ENCODE measurements around the gene RSU1.

The RSU1 gene

DNA sequence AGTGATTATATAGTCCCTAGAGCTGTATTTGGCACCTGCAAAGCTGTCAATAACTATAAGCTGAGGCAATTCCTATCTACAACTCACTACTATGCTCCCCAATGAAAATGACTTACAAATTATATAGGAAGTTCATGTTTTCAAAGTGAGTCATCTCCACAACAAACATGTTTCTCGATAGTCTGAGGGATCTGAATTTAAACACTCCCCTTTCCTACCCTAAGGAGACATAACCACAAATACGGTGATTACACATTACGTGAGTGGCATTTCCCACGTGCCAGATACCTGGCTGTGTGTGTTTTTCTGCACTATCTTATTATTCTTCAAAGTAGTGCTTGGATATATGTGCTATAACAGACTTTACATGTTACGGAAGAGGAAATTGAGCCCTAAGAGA, 173.1 kb downstream of the RSU1 start:
- Histone ChIP-seq H3K4me3 (ENCODE audit: low read depth in 1 of 5, low read length in 5 of 5) (no peak overlapping the region), H3K27ac (ENCODE audit: low read depth, low read length) (no peak overlapping the region), H3K4me1 (ENCODE audit: control insufficient read depth in 5 of 5, insufficient read depth in 5 of 5, low read length in 5 of 5) (no peaks in the 10 kb centered on the region), H3K27me3 (ENCODE audit: control insufficient read depth in 5 of 5, insufficient read depth in 4 of 5, low read length in 5 of 5) (no peaks in the 10 kb centered on the region), H3K36me3 (ENCODE audit: control insufficient read depth in 5 of 5, insufficient read depth in 5 of 5, low read length in 5 of 5) (no peaks in the 10 kb centered on the region), H3K9me3 (ENCODE audit: control insufficient read depth in 5 of 5, low read length in 5 of 5) (no peaks in the 10 kb centered on the region), H3K9ac (ENCODE audit: low read length in 5 of 5) (no peak overlapping the region)

DNA sequence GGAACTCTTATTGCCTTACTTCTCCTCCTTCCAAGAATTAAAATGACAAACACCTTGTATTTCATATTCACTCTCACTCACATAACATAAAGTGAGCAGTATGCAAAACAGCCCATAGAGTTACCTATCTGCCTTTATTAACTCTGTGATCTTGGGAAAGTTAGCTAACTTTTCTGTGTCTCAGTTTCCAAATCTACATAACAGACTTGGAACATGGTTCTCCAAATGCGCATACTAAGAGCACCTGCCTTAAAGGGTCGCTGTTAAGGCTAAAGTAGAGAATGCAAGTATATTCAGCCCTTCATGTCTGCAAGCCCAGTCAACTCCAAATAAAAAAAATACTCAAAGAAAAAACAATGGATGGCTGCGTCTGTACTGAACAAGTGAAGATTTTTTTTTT, 173.7 kb downstream of the RSU1 start:
- Histone ChIP-seq H3K4me1 (ENCODE audit: control insufficient read depth in 5 of 5, insufficient read depth in 5 of 5, low read length in 5 of 5) (no peaks in the 10 kb centered on the region), H3K9ac (ENCODE audit: low read length in 5 of 5) (no peak overlapping the region), H3K9me3 (ENCODE audit: control insufficient read depth in 5 of 5, low read length in 5 of 5) (no peaks in the 10 kb centered on the region), H3K4me3 (ENCODE audit: low read depth in 1 of 5, low read length in 5 of 5) (no peak overlapping the region), H3K27me3 (ENCODE audit: control insufficient read depth in 5 of 5, insufficient read depth in 4 of 5, low read length in 5 of 5) (no peaks in the 10 kb centered on the region), H3K36me3 (ENCODE audit: control insufficient read depth in 5 of 5, insufficient read depth in 5 of 5, low read length in 5 of 5) (no peaks in the 10 kb centered on the region), H3K27ac (ENCODE audit: low read depth, low read length) (no peak overlapping the region)

DNA sequence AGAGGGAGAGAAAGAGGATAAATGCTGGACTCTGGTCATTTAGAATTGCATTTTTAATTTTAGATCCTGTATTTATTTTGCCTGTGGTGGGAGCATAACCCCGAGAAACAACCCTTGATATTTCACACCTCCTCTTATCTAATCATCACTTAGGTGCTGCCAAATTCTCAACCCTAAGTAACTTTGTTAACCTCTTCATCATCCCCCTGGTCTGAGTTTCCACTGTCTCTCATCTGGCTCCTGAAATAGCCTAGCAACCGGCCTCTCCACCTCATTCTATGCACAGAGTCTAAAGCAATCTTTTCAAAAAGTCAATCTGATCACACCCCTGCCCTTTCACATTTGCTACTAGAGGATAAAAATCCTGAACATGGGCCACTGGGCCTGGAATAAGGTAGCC, 177.1 kb downstream of the RSU1 start:
- Histone ChIP-seq H3K4me1 (ENCODE audit: control insufficient read depth in 5 of 5, insufficient read depth in 5 of 5, low read length in 5 of 5) (no peaks in the 10 kb centered on the region), H3K9me3 (ENCODE audit: control insufficient read depth in 5 of 5, low read length in 5 of 5) (no peaks in the 10 kb centered on the region), H3K9ac (ENCODE audit: low read length in 5 of 5) (no peak overlapping the region), H3K36me3 (ENCODE audit: control insufficient read depth in 5 of 5, insufficient read depth in 5 of 5, low read length in 5 of 5) (no peaks in the 10 kb centered on the region), H3K27ac (ENCODE audit: low read depth, low read length) (no peak overlapping the region), H3K4me3 (ENCODE audit: low read depth in 1 of 5, low read length in 5 of 5) (no peak overlapping the region), H3K27me3 (ENCODE audit: control insufficient read depth in 5 of 5, insufficient read depth in 4 of 5, low read length in 5 of 5) (no peaks in the 10 kb centered on the region)

DNA sequence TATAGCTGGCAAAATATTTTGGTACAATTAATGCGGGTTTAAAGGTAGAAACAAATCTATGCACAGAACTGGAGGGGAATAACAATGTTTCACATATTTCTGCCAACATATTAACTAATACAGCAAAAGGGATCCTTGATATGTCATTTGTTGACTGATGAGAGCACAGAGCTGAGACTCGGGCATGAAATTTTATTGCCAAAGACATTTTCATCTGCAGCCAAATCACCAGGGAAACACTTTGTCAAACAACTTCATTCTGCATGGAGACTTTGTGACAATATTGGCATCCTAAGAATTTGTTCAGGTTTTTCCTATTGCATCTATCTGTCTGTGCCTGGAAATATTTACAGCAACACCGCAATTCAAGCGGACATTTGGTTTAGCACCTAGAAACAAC, 177.8 kb downstream of the RSU1 start:
- H3K9me3 ChIP-seq (ENCODE audit: control insufficient read depth in 5 of 5, low read length in 5 of 5), result no peaks in the 10 kb centered on the region
- H3K36me3 ChIP-seq (ENCODE audit: control insufficient read depth in 5 of 5, insufficient read depth in 5 of 5, low read length in 5 of 5), result no peaks in the 10 kb centered on the region
- H3K27ac ChIP-seq (ENCODE audit: low read depth, low read length), result no peak overlapping the region
- H3K4me3 ChIP-seq (ENCODE audit: low read depth in 1 of 5, low read length in 5 of 5), result no peak overlapping the region
- no peaks in the 10 kb centered on the region for H3K4me1 ChIP-seq (ENCODE audit: control insufficient read depth in 5 of 5, insufficient read depth in 5 of 5, low read length in 5 of 5)
- H3K9ac ChIP-seq (ENCODE audit: low read length in 5 of 5), result no peak overlapping the region
- H3K27me3 ChIP-seq (ENCODE audit: control insufficient read depth in 5 of 5, insufficient read depth in 4 of 5, low read length in 5 of 5), result no peaks in the 10 kb centered on the region

DNA sequence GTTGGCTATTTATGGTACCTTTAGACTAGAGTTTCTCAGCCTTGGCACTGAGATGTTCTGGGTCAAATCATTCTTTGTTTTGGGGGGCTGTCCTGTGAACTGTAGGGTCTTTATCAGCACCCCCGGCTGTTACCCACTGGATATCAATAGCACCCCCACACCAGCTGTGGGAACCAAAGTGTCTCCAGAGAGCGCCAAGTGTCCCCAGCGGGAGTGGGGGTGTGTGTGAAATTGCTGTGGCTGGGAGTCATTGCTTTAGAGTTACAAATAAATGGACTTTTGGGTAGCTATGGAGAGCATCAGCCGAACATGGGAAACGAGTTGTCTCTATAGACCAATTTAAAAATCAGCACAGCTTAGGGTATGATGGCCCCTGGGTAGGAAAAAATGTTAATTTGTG, 184.2 kb downstream of the RSU1 start:
- Histone ChIP-seq H3K9ac (ENCODE audit: low read length in 5 of 5) (no peak overlapping the region), H3K9me3 (ENCODE audit: control insufficient read depth in 5 of 5, low read length in 5 of 5) (no peaks in the 10 kb centered on the region), H3K4me3 (ENCODE audit: low read depth in 1 of 5, low read length in 5 of 5) (no peak overlapping the region), H3K27ac (ENCODE audit: low read depth, low read length) (no peak overlapping the region), H3K27me3 (ENCODE audit: control insufficient read depth in 5 of 5, insufficient read depth in 4 of 5, low read length in 5 of 5) (no peaks in the 10 kb centered on the region), H3K36me3 (ENCODE audit: control insufficient read depth in 5 of 5, insufficient read depth in 5 of 5, low read length in 5 of 5) (peaks cover 0 to 6% (median 3%) of the 10 kb centered on the region in 5 donors), H3K4me1 (ENCODE audit: control insufficient read depth in 5 of 5, insufficient read depth in 5 of 5, low read length in 5 of 5) (no peaks in the 10 kb centered on the region)

DNA sequence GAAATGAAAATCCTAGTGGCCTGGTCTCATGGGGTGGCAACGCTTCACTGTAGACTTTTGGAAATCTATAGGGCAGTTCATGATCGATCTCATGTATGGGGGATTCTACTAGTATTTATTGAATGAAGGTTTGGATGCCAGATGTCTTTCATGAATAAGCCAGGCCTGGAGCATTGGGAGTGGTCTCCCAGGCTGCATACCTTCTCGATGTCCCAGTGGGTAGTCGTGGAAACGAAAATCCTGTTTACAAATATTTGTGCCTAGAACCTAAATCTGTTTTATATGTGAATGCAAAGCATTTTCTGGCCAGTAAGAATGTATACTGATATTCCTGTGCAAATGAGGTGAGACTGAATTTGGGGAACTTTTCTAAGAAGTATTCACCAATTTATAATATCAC, 190.5 kb downstream of the RSU1 start:
- no peak overlapping the region for H3K9ac ChIP-seq (ENCODE audit: low read length in 5 of 5)
- H3K9me3 ChIP-seq (ENCODE audit: control insufficient read depth in 5 of 5, low read length in 5 of 5), result no peaks in the 10 kb centered on the region
- no peaks in the 10 kb centered on the region for H3K36me3 ChIP-seq (ENCODE audit: control insufficient read depth in 5 of 5, insufficient read depth in 5 of 5, low read length in 5 of 5)
- H3K4me3 ChIP-seq (ENCODE audit: low read depth in 1 of 5, low read length in 5 of 5), result no peak overlapping the region
- no peak overlapping the region for H3K27ac ChIP-seq (ENCODE audit: low read depth, low read length)
- no peaks in the 10 kb centered on the region for H3K4me1 ChIP-seq (ENCODE audit: control insufficient read depth in 5 of 5, insufficient read depth in 5 of 5, low read length in 5 of 5)
- H3K27me3 ChIP-seq (ENCODE audit: control insufficient read depth in 5 of 5, insufficient read depth in 4 of 5, low read length in 5 of 5), result no peaks in the 10 kb centered on the region

DNA sequence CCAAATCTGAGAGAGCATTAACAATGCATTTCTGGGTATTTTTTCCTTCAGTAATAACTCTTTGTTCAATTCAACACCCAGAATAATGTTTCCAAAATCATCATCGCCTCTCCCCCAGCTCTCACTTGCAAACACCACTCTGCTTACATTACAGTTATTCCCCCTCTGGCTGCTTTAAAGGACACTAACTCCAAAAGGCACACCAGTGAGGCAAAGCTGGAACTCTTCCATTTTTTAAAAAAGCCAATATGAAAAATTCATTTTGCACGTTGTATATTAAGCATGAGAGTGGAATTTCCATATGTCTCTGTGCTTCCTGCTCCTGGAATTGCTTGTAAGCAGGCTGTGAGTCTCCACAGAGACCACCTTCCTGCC, 204.3 kb downstream of the RSU1 start:
- Histone ChIP-seq H3K4me1 (ENCODE audit: control insufficient read depth in 5 of 5, insufficient read depth in 5 of 5, low read length in 5 of 5) (peaks cover 0 to 3% (median 0%) of the 10 kb centered on the region in 5 donors), H3K36me3 (ENCODE audit: control insufficient read depth in 5 of 5, insufficient read depth in 5 of 5, low read length in 5 of 5) (peaks cover 0 to under 1% (median 0%) of the 10 kb centered on the region in 5 donors), H3K9me3 (ENCODE audit: control insufficient read depth in 5 of 5, low read length in 5 of 5) (peaks cover 0 to 11% (median 7%) of the 10 kb centered on the region in 5 donors), H3K27me3 (ENCODE audit: control insufficient read depth in 5 of 5, insufficient read depth in 4 of 5, low read length in 5 of 5) (no peaks in the 10 kb centered on the region), H3K9ac (ENCODE audit: low read length in 5 of 5) (no peak overlapping the region), H3K4me3 (ENCODE audit: low read depth in 1 of 5, low read length in 5 of 5) (no peak overlapping the region), H3K27ac (ENCODE audit: low read depth, low read length) (no peak overlapping the region)

DNA sequence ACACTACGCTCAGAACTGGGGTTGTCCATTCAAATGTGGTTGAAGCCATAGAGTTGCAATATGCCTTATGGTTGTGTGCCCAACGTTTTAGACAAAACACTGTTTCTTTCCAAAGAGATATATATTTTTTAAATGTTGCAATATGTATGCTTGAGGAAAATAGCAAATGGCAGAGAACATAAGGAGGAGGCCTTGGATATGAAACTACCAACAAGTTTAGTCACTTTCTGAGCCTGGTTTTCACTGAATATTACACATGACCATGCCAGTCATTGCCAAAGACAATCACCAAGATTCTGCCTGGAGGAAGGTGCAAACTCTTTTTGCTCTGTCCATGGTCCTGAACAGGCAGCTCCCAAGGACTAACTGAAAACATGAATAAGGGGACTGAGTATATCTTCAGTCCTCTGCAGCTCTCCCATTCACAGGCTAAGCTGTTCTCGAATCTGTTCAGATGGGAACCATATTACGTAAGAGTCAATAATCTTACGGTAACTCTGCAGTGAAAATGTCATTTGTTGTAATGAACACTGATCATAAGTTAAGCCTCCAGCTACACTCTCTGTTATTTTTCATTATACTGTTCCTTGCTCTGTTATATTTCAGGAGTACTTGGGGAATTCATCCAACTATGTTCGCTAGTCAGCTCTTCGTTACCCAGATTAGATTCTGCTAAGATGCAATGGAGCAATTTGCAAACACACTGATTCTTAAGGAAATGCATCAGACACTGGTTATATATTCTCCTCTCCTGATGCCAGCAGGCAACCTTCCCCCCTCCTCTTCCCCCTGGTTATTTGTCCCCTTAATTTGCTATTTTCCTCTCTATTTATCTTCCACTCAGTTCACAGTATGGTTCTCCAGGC, 204.9 kb downstream of the RSU1 start:
- H3K27ac ChIP-seq (ENCODE audit: low read depth, low read length), result no peak overlapping the region
- H3K4me1 ChIP-seq (ENCODE audit: control insufficient read depth in 5 of 5, insufficient read depth in 5 of 5, low read length in 5 of 5), result peaks cover 0 to 3% (median 0%) of the 10 kb centered on the region in 5 donors
- H3K9ac ChIP-seq (ENCODE audit: low read length in 5 of 5), result no peak overlapping the region
- peaks cover 0 to 11% (median 7%) of the 10 kb centered on the region in 5 donors for H3K9me3 ChIP-seq (ENCODE audit: control insufficient read depth in 5 of 5, low read length in 5 of 5)
- H3K36me3 ChIP-seq (ENCODE audit: control insufficient read depth in 5 of 5, insufficient read depth in 5 of 5, low read length in 5 of 5), result peaks cover 0 to 3% (median 0%) of the 10 kb centered on the region in 5 donors
- no peak overlapping the region for H3K4me3 ChIP-seq (ENCODE audit: low read depth in 1 of 5, low read length in 5 of 5)
- H3K27me3 ChIP-seq (ENCODE audit: control insufficient read depth in 5 of 5, insufficient read depth in 4 of 5, low read length in 5 of 5), result no peaks in the 10 kb centered on the region

DNA sequence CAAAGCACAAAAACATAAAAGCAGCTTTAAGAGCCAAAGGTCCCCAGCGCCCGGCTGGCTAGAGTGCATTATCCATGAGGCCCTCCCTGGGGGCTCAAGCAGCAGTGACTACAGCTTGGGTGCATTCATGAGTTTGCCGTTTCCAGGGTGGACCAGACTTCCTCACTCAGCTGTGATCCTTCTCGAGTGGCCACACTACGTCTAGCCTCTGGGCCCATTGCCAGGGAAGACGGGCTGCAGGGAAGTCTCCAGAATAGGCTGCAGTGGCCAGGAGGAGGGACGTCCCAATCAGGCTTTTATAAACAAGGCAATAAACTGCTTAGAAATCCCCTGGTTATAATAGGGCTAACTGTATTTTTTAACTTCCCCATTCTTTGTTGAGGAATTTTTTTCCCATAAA, 206.2 kb downstream of the RSU1 start:
- Histone ChIP-seq H3K4me1 (ENCODE audit: control insufficient read depth in 5 of 5, insufficient read depth in 5 of 5, low read length in 5 of 5) (peaks cover 0 to 3% (median 0%) of the 10 kb centered on the region in 5 donors), H3K27ac (ENCODE audit: low read depth, low read length) (no peak overlapping the region), H3K9ac (ENCODE audit: low read length in 5 of 5) (no peak overlapping the region), H3K4me3 (ENCODE audit: low read depth in 1 of 5, low read length in 5 of 5) (no peak overlapping the region), H3K36me3 (ENCODE audit: control insufficient read depth in 5 of 5, insufficient read depth in 5 of 5, low read length in 5 of 5) (peaks cover 0 to 7% (median 0%) of the 10 kb centered on the region in 5 donors), H3K27me3 (ENCODE audit: control insufficient read depth in 5 of 5, insufficient read depth in 4 of 5, low read length in 5 of 5) (no peaks in the 10 kb centered on the region), H3K9me3 (ENCODE audit: control insufficient read depth in 5 of 5, low read length in 5 of 5) (peaks cover 0 to 7% (median 5%) of the 10 kb centered on the region in 5 donors)

DNA sequence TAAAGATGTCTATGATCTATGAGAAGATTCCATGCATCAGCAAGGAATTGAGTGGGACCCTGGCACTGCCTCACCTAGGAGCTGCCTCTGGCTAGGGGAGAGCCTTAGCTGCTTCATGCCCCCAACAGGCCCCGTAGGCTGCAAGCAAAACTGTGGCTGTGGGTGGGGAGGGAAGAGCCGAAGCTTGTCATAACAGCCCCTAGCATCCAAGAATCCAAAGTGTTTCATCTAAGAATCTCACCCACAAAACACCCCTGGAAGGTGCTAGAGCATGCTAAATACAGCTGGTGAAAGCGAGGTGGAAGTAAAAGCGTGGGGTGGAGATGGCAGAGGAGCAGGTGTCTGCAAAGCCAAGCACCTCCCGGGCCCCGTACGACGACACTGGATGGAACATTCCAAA, 208.0 kb downstream of the RSU1 start:
- H3K4me1 ChIP-seq (ENCODE audit: control insufficient read depth in 5 of 5, insufficient read depth in 5 of 5, low read length in 5 of 5), result peaks cover 0 to 3% (median 0%) of the 10 kb centered on the region in 5 donors
- no peak overlapping the region for H3K27ac ChIP-seq (ENCODE audit: low read depth, low read length)
- H3K9ac ChIP-seq (ENCODE audit: low read length in 5 of 5), result no peak overlapping the region
- no peak overlapping the region for H3K4me3 ChIP-seq (ENCODE audit: low read depth in 1 of 5, low read length in 5 of 5)
- H3K9me3 ChIP-seq (ENCODE audit: control insufficient read depth in 5 of 5, low read length in 5 of 5), result no peaks in the 10 kb centered on the region
- no peaks in the 10 kb centered on the region for H3K27me3 ChIP-seq (ENCODE audit: control insufficient read depth in 5 of 5, insufficient read depth in 4 of 5, low read length in 5 of 5)
- H3K36me3 ChIP-seq (ENCODE audit: control insufficient read depth in 5 of 5, insufficient read depth in 5 of 5, low read length in 5 of 5), result peaks cover 0 to 12% (median 3%) of the 10 kb centered on the region in 5 donors
